ENCODE measurements around the gene GZMB. TPM values are rescaled to one million over a fixed set of nuclear protein-coding genes. Genes with fewer than 3 reads are reported as not detected.

The GZMB gene
- total and polyA plus RNA-seq, 2 experiments from 2014 or later = not detected

- Histone ChIP-seq H4K20me1 (ENCODE audit: insufficient read depth, poor library complexity, severe bottlenecking) (no peaks in the 10 kb centered on the region), H3K4me3 (no peak overlapping the region), H2AFZ (no peak overlapping the region), H3K9me2 (replicated peaks; ENCODE audit: insufficient read depth) (no peaks in the 10 kb centered on the region), H3K4me1 (ENCODE audit: insufficient read depth) (no peaks in the 10 kb centered on the region), H3K27ac (no peak overlapping the region), H3K9me3 (ENCODE audit: low read depth) (no peaks in the 10 kb centered on the region), H3K4me2 (no peak overlapping the region), H3K36me3 (replicated peaks; ENCODE audit: insufficient read depth, low read depth) (no peaks in the 10 kb centered on the region), H3K79me2 (no peaks in the 10 kb centered on the region), H3K27me3 (no peaks in the 10 kb centered on the region)
- no peak for DNase-seq (ENCODE audit: low spot score)
- no peak for TF ChIP-seq EZH2phosphoT487 (IDR thresholded peaks at IDR 0.05; ENCODE audit: low read depth, severe bottlenecking, unreplicated experiment)
- no peak for TF ChIP-seq CTCF (IDR thresholded peaks at IDR 0.05; ENCODE audit: poor library complexity)
- no peak for TF ChIP-seq EZH2 (IDR thresholded peaks at IDR 0.05; ENCODE audit: borderline replicate concordance)
- 78% methylated on average over 3 of the region's 3 CpGs for WGBS (ENCODE audit: low lambda C conversion rate, missing lambda C conversion rate)
These were observed 5.3 kb upstream of the GZMB start for GRCh38 chr14:24639270-24639669.

GRCh38 chr14:24633353-24633752 is 637 bp downstream of the GZMB start:
- Histone ChIP-seq H3K36me3 (replicated peaks; ENCODE audit: insufficient read depth, low read depth) (no peaks in the 10 kb centered on the region), H3K79me2 (no peaks in the 10 kb centered on the region), H3K27ac (no peak overlapping the region), H3K4me1 (ENCODE audit: insufficient read depth) (no peaks in the 10 kb centered on the region), H3K27me3 (no peaks in the 10 kb centered on the region), H4K20me1 (ENCODE audit: insufficient read depth, poor library complexity, severe bottlenecking) (no peaks in the 10 kb centered on the region), H3K9me2 (replicated peaks; ENCODE audit: insufficient read depth) (no peaks in the 10 kb centered on the region), H3K4me3 (no peak overlapping the region), H3K4me2 (no peak overlapping the region), H3K9me3 (ENCODE audit: low read depth) (no peaks in the 10 kb centered on the region), H2AFZ (no peak overlapping the region)
- WGBS (ENCODE audit: low lambda C conversion rate, missing lambda C conversion rate) = 88% methylated on average over 1 of the region's 1 CpG
- DNase-seq (ENCODE audit: low spot score) = no peak
- no peak for TF ChIP-seq EZH2phosphoT487 (IDR thresholded peaks at IDR 0.05; ENCODE audit: low read depth, severe bottlenecking, unreplicated experiment)
- no peak for TF ChIP-seq CTCF (IDR thresholded peaks at IDR 0.05; ENCODE audit: poor library complexity)
- TF ChIP-seq EZH2 (IDR thresholded peaks at IDR 0.05; ENCODE audit: borderline replicate concordance) = no peak

GRCh38 chr14:24632761-24633160 is 1.2 kb downstream of the GZMB start:
- Histone ChIP-seq H3K36me3 (replicated peaks; ENCODE audit: insufficient read depth, low read depth) (no peaks in the 10 kb centered on the region), H3K4me1 (ENCODE audit: insufficient read depth) (no peaks in the 10 kb centered on the region), H3K27ac (no peak overlapping the region), H3K4me2 (no peak overlapping the region), H2AFZ (no peak overlapping the region), H3K27me3 (no peaks in the 10 kb centered on the region), H4K20me1 (ENCODE audit: insufficient read depth, poor library complexity, severe bottlenecking) (no peaks in the 10 kb centered on the region), H3K9me2 (replicated peaks; ENCODE audit: insufficient read depth) (no peaks in the 10 kb centered on the region), H3K79me2 (no peaks in the 10 kb centered on the region), H3K9me3 (ENCODE audit: low read depth) (no peaks in the 10 kb centered on the region), H3K4me3 (no peak overlapping the region)
- 76% methylated on average over 4 of the region's 6 CpGs for WGBS (ENCODE audit: low lambda C conversion rate, missing lambda C conversion rate)
- TF ChIP-seq EZH2phosphoT487 (IDR thresholded peaks at IDR 0.05; ENCODE audit: low read depth, severe bottlenecking, unreplicated experiment) (no peak), EZH2 (IDR thresholded peaks at IDR 0.05; ENCODE audit: borderline replicate concordance) (no peak), CTCF (IDR thresholded peaks at IDR 0.05; ENCODE audit: poor library complexity) (no peak)
- DNase-seq (ENCODE audit: low spot score) = no peak

GRCh38 chr14:24632336-24632735 is 1.7 kb downstream of the GZMB start:
- Histone ChIP-seq H3K9me3 (ENCODE audit: low read depth) (no peaks in the 10 kb centered on the region), H3K36me3 (replicated peaks; ENCODE audit: insufficient read depth, low read depth) (no peaks in the 10 kb centered on the region), H3K9me2 (replicated peaks; ENCODE audit: insufficient read depth) (no peaks in the 10 kb centered on the region), H3K4me2 (no peak overlapping the region), H3K27ac (no peak overlapping the region), H3K27me3 (no peaks in the 10 kb centered on the region), H4K20me1 (ENCODE audit: insufficient read depth, poor library complexity, severe bottlenecking) (no peaks in the 10 kb centered on the region), H2AFZ (no peak overlapping the region), H3K4me1 (ENCODE audit: insufficient read depth) (no peaks in the 10 kb centered on the region), H3K79me2 (no peaks in the 10 kb centered on the region), H3K4me3 (no peak overlapping the region)
- TF ChIP-seq EZH2phosphoT487 (IDR thresholded peaks at IDR 0.05; ENCODE audit: low read depth, severe bottlenecking, unreplicated experiment) (no peak), CTCF (IDR thresholded peaks at IDR 0.05; ENCODE audit: poor library complexity) (no peak), EZH2 (IDR thresholded peaks at IDR 0.05; ENCODE audit: borderline replicate concordance) (no peak)
- 72% methylated on average over 3 of the region's 4 CpGs for WGBS (ENCODE audit: low lambda C conversion rate, missing lambda C conversion rate)
- DNase-seq (ENCODE audit: low spot score) = no peak

Measured in hepatocyte (in vitro differentiated cells).